PC-9 (cell line): ENCODE measurements around the gene REPS2. TPM values are rescaled to one million over a fixed set of nuclear protein-coding genes. Genes with fewer than 3 reads are reported as not detected.

Experiments used
- Bru-seq: library from RNA; stranded (reverse); fragments of 400-500 nt; gene quantifications from one replicate; lab custom pipeline; 2021; lab: Mats Ljungman, UMichigan
- BruChase-seq, 2 experiments: library from RNA; stranded (reverse); fragments of 400-500 nt; gene quantifications; one replicate each; lab custom pipeline; 2021; lab: Mats Ljungman, UMichigan
- BruUV-seq: library from RNA; stranded (reverse); fragments of 400-500 nt; replicated peaks from 2 replicates; lab custom pipeline; 2021; lab: Mats Ljungman, UMichigan
- CTCF ChIA-PET: fragments of 300-600 bp; sonication (Branson Sonifier 250); formaldehyde crosslinking; loops from one replicate; lab custom pipeline; 2022; ENCODE audit warnings: antibody characterized with exemption; lab: Charles Lee
- POLR2A ChIA-PET: fragments of 300-600 bp; sonication (Branson Sonifier 250); formaldehyde crosslinking; loops from one replicate; lab custom pipeline; 2022; ENCODE audit warnings: antibody characterized with exemption; ENCODE audit not compliant: unreplicated experiment; lab: Charles Lee
- DNase-seq, 2 experiments: peaks; one replicate each; pipeline versions ENCODE4 v3.0.0 to v3.0.0-alpha.2; 2015 to 2022; ENCODE audit warnings: mixed read lengths in 1 of 2
- H2AFZ ChIP-seq: fragments of 200-600 bp; sonication (generic); 2 replicates; pipeline ENCODE4 v1.8.1; 2017; ENCODE audit warnings: antibody characterized with exemption
- H3F3A ChIP-seq: fragments of 200-600 bp; sonication (generic); 2 replicates; pipeline ENCODE4 v1.8.1; 2017; ENCODE audit warnings: antibody characterized with exemption, mild to moderate bottlenecking, low read depth; ENCODE audit not compliant: insufficient read depth
- H3K27ac ChIP-seq: fragments of 200-600 bp; sonication (generic); 2 replicates; pipeline ENCODE4 v1.6.1; 2016; ENCODE audit warnings: mixed run types
- H3K27me3 ChIP-seq: fragments of 200-600 bp; sonication (generic); 2 replicates; pipeline ENCODE4 v1.6.1; 2016; ENCODE audit warnings: low read depth, mixed run types; ENCODE audit not compliant: insufficient read depth
- H3K36me3 ChIP-seq: fragments of 200-600 bp; sonication (generic); 2 replicates; pipeline ENCODE4 v1.6.1; 2016; ENCODE audit warnings: low read depth, mixed run types
- H3K4me1 ChIP-seq: fragments of 200-600 bp; sonication (generic); replicated peaks from 2 replicates; pipeline ENCODE4 v1.6.1; 2016; ENCODE audit warnings: mixed run types; ENCODE audit not compliant: insufficient read depth
- H3K4me2 ChIP-seq: fragments of 200-600 bp; sonication (generic); 2 replicates; pipeline ENCODE4 v1.6.1; 2017; ENCODE audit warnings: mixed run types
- H3K4me3 ChIP-seq: fragments of 200-600 bp; sonication (generic); 2 replicates; pipeline ENCODE4 v1.6.1; 2016; ENCODE audit warnings: mixed run types
- H3K79me2 ChIP-seq: fragments of 200-600 bp; sonication (generic); 2 replicates; pipeline ENCODE4 v1.6.1; 2017; ENCODE audit warnings: low read depth, mixed run types
- H3K9me2 ChIP-seq: fragments of 200-600 bp; sonication (generic); 2 replicates; pipeline ENCODE4 v1.8.1; 2017; ENCODE audit warnings: mild to moderate bottlenecking; ENCODE audit not compliant: insufficient read depth
- H3K9me3 ChIP-seq: fragments of 200-600 bp; sonication (generic); 2 replicates; pipeline ENCODE4 v1.8.1; 2016; ENCODE audit warnings: low read depth; ENCODE audit not compliant: insufficient read depth
- H4K20me1 ChIP-seq: fragments of 200-600 bp; sonication (generic); 2 replicates; pipeline ENCODE4 v1.8.1; 2017; ENCODE audit not compliant: insufficient read depth
- EZH2 ChIP-seq: fragments of 200-600 bp; sonication (generic); IDR thresholded peaks from 2 replicates; pipeline ENCODE4 v1.8.0; 2017; ENCODE audit warnings: antibody characterized with exemption, low read depth
- intact Hi-C: fragments of 100-400 bp; cut with micrococcal nuclease; formaldehyde crosslinking; loops from one replicate; pipeline ENCODE4 v1.10.0; 2022; ENCODE audit not compliant: unreplicated experiment
- long read RNA-seq: library from polyadenylated mRNA; stranded (forward); transcript quantifications from one replicate; pipeline ENCODE4 v2.0.0, GENCODE V29; 2022
- total RNA-seq: library from RNA; stranded (reverse); gene quantifications from 2 replicates; pipeline ENCODE4 v1.2.3, GENCODE V29; 2021
- TF ChIP-seq, protein P1 (sequence below): fragments of 200-600 bp; sonication (generic); conservative IDR thresholded peaks from 2 replicates; pipeline ENCODE4 v1.6.1; 2017; ENCODE audit warnings: mixed run types, antibody characterized with exemption, mild to moderate bottlenecking, moderate library complexity

The REPS2 gene
- 15.4 and 29.2 TPM in 2 replicates for total RNA-seq
- percentile 64 among the genes with signal in this experiment for Bru-seq, nascent RNA
- percentile 63 among the genes with signal in this experiment for BruChase-seq, experiment 1, labeled RNA remaining after a 2-hour chase
- percentile 53 among the genes with signal in this experiment for BruChase-seq, experiment 2, labeled RNA remaining after a 6-hour chase
- long read RNA-seq, full-length matches to known transcripts, result 4 of 15 reads
- long read RNA-seq, partial matches to known transcripts, result 1 of 15 reads
- long read RNA-seq, other reads (novel, unspliced or antisense), result 10 of 15 reads

DNA sequence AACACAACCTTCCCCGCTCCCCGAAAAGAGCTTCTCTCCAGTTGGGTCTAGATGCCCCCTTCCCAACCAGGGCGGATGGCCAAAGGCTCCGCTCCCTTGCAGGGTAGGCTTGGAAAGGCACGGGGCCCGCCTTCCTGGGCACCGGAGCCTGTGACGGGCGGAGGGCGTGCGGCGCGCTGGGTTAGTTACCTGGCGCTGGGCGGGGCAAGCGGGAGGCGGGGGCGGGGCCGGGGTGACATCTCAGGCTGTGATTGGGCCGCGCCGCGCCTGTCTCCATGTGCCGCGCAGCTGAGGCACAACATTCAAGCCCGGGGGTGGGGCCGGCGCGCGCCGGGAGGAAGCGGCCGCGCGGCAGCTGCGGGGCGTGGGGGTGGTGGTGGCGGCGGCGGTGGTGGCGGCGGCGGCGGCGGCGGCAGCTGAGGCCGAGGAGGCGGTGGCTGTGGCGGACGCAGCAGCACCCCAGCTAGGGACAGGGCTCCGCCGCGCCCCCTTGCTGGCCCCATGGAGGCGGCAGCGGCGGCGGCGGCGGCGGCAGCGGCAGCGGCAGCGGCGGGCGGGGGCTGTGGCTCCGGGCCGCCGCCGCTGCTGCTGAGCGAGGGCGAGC lies at the start of gene REPS2:
Gene REPS2 (plus strand): TSS at position 298 of the 604 bp plus-strand sequence. CDS start 204 bp downstream, at position 502.
- intact Hi-C loops, result loop anchor here (2.0 to 5.0 kb wide), 3 partner anchors 64 to 101 kb away; partner anchors contain the start of gene RBBP7
- Histone ChIP-seq H3K27ac (no peak within 1 kb of the TSS), H3K79me2 (peaks cover 16% of the 10 kb centered on the region; the same call in 1 of the 2 replicates), H2AFZ (peak within 1 kb of the TSS; percentile 89), H3K9me3 (no peaks in the 10 kb centered on the region), H3K4me2 (peak within 1 kb of the TSS; percentile 88), H3F3A (0 out of 2 replicates have a peak, but pooled peaks cover 4% of the 10 kb centered on the region), H4K20me1 (no peaks in the 10 kb centered on the region), H3K9me2 (no peaks in the 10 kb centered on the region), H3K27me3 (no peaks in the 10 kb centered on the region), H3K4me3 (peak within 1 kb of the TSS; percentile 66), H3K4me1 (peaks cover 26% of the 10 kb centered on the region; the same call in 1 of the 2 replicates), H3K36me3 (no peaks in the 10 kb centered on the region)
- ChIA-PET CTCF (interaction anchor here (1.1 kb wide), 1 partner anchor 100 kb away, joined by 3 read pairs; no protein-coding TSS in a partner anchor), POLR2A (interaction anchor here (0.5 to 0.6 kb wide), 2 partner anchors 10 to 131 kb away, joined by 6 to 23 read pairs; no protein-coding TSS in a partner anchor)
- no TSS peak for BruUV-seq
- no peak for TF ChIP-seq EZH2
- peak; percentile 77 to 83 for DNase-seq

DNA sequence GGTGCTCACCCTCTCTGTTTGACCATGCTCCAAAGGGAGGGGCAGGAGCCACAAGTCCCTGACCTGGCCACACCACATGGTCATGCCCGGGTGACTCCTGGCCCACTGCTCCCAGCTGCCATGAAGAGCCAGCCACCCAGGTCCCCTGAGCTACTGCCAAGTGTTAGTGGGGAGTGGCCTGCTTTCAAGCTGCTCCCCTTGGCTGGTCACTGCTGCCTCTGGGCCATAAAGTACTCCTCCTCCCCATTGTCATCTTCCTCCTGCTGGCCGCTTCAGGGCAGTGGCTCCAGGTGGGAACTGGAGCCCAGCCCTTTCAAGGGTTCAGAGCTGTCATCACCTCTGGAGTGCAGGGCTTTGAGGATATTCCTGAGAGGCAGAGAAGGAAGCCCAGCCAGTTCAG lies 49.0 kb upstream of the REPS2 start:
- Histone ChIP-seq H3K79me2 (no peaks in the 10 kb centered on the region), H3K27ac (no peak overlapping the region), H3K4me2 (no peak overlapping the region), H3K9me3 (no peaks in the 10 kb centered on the region), H2AFZ (no peak overlapping the region), H4K20me1 (no peaks in the 10 kb centered on the region), H3K4me1 (no peaks in the 10 kb centered on the region), H3K9me2 (no peaks in the 10 kb centered on the region), H3K4me3 (no peak overlapping the region), H3K36me3 (no peaks in the 10 kb centered on the region), H3F3A (no peaks in the 10 kb centered on the region), H3K27me3 (no peaks in the 10 kb centered on the region)
- CTCF ChIA-PET, result no interaction called here
- POLR2A ChIA-PET, result no interaction called here
- intact Hi-C loops, result no loop called here
- DNase-seq, result peak in 1 of 2 experiments; percentile 6
- TF ChIP-seq EZH2, result no peak
- TF ChIP-seq, protein P1, sequence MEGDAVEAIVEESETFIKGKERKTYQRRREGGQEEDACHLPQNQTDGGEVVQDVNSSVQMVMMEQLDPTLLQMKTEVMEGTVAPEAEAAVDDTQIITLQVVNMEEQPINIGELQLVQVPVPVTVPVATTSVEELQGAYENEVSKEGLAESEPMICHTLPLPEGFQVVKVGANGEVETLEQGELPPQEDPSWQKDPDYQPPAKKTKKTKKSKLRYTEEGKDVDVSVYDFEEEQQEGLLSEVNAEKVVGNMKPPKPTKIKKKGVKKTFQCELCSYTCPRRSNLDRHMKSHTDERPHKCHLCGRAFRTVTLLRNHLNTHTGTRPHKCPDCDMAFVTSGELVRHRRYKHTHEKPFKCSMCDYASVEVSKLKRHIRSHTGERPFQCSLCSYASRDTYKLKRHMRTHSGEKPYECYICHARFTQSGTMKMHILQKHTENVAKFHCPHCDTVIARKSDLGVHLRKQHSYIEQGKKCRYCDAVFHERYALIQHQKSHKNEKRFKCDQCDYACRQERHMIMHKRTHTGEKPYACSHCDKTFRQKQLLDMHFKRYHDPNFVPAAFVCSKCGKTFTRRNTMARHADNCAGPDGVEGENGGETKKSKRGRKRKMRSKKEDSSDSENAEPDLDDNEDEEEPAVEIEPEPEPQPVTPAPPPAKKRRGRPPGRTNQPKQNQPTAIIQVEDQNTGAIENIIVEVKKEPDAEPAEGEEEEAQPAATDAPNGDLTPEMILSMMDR, result no peak
- BruUV-seq, result no TSS peak

DNA sequence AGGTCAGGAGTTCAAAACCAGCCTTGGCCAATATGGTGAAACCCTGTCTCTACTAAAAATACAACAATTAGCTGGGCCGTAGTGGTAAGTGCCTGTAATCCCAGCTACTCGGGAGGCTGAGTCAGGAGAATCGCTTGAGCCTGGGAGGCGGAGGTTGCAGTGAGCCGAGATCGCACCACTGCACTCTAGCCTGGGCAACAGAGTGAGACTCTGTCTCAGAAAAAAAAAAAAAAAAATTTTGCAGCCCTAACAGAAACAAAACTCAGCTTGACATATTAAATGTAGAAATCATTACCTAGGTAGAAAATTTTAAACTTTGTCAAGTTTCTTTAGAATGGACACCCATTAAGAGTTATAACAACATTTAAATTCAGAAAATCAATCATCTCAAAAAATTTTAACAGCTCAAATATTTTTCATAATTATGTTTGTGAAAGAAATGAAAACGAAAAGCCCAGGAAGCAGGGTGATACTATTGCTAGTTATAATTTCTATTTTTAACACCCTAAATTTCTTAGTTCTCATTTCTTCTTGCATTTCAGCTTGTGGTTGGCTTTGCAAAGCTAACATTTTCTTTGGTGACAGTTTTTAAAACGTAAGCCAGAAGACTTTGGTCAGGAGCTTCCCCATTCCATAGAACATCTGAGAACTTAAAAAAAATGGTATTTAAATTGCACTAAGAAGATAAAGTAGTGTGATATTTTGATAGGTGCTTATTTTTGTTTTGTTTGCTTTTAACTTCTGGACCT lies 43.0 kb upstream of the REPS2 start:
- Histone ChIP-seq H3K79me2 (no peaks in the 10 kb centered on the region), H3K4me2 (no peak overlapping the region), H3K9me3 (no peaks in the 10 kb centered on the region), H3K9me2 (no peaks in the 10 kb centered on the region), H4K20me1 (no peaks in the 10 kb centered on the region), H2AFZ (no peak overlapping the region), H3K4me3 (no peak overlapping the region), H3K27me3 (no peaks in the 10 kb centered on the region), H3K4me1 (no peaks in the 10 kb centered on the region), H3K36me3 (no peaks in the 10 kb centered on the region), H3F3A (no peaks in the 10 kb centered on the region), H3K27ac (no peak overlapping the region)
- POLR2A ChIA-PET, result no interaction called here
- no peak for DNase-seq
- TF ChIP-seq EZH2, result no peak
- TF ChIP-seq, protein P1, result no peak
- intact Hi-C loops, result no loop called here
- CTCF ChIA-PET, result no interaction called here
- BruUV-seq, result no TSS peak
